ENCODE data around the gene TK2.
"Not testable (repeated sequence)": the region's sequence is repeated elsewhere in the genome, so short reads cannot be mapped to it uniquely, and the experiment has no call there.

The TK2 gene

DNA sequence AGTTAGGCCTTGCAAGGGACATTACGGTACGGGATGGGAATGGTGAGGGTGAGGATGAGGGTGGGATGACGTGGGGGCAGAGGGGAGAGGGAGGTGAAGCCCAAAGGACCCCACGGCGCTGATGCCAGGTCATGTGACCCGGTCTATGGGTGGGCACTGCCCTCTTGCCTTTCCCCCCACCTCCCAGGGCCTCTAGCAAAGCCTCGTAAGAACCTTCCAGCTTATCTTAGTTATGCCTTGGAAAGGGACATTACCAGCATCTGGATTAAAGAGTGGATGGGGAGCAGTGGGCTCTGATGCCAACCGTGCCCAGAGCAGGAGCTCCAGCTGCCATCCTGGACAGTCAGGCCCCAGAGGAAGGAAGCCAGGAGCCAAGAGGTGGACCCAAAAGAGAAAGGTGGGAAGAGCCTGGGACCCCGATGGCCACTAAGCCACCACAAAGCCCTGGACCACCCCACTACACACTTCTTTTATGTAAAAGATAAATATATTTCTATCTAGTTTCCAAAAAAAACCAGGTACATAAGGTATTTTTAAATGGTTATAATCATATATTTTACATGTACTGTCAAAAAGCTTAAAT, 40.9 kb downstream of the TK2 start:
- TF ChIP-seq, protein P1, sequence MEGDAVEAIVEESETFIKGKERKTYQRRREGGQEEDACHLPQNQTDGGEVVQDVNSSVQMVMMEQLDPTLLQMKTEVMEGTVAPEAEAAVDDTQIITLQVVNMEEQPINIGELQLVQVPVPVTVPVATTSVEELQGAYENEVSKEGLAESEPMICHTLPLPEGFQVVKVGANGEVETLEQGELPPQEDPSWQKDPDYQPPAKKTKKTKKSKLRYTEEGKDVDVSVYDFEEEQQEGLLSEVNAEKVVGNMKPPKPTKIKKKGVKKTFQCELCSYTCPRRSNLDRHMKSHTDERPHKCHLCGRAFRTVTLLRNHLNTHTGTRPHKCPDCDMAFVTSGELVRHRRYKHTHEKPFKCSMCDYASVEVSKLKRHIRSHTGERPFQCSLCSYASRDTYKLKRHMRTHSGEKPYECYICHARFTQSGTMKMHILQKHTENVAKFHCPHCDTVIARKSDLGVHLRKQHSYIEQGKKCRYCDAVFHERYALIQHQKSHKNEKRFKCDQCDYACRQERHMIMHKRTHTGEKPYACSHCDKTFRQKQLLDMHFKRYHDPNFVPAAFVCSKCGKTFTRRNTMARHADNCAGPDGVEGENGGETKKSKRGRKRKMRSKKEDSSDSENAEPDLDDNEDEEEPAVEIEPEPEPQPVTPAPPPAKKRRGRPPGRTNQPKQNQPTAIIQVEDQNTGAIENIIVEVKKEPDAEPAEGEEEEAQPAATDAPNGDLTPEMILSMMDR (IDR thresholded peaks at IDR 0.05; ENCODE audit: borderline replicate concordance, insufficient read depth, low read depth, low read length): no peak
- no peak overlapping the region for H3K4me3 ChIP-seq (ENCODE audit: low read depth, low read length)

- H3K4me3 ChIP-seq (ENCODE audit: low read depth, low read length): no peak overlapping the region
- TF ChIP-seq, protein P1 (IDR thresholded peaks at IDR 0.05; ENCODE audit: borderline replicate concordance, insufficient read depth, low read depth, low read length): no peak
Observed at GRCh38 chr16:66508248-66508913, 41.5 kb downstream of the TK2 start.

DNA sequence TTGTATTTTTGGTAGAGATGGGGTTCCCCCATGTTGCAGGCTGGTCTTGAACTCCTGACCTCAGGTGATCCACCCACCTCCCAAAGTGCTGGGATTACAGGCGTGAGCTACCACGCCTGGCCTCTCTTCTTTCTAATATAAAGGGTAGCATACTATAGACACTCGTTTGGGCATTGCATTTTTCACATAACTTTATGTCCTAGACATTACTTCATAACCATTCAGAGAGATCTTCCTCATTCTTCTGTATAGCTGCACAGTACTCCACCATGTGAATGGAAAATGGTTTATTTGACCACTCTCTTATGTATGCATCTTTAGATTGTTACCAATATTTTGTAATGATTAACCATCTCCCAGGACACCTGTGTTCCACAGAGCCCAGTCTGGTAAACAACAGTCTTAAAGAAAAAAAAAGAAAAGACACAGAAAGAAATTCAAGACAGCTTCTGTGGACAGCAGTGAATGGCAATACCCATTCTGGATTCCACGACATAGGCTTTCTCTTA, 42.1 kb downstream of the TK2 start:
- TF ChIP-seq, protein P1 (IDR thresholded peaks at IDR 0.05; ENCODE audit: borderline replicate concordance, insufficient read depth, low read depth, low read length): no peak
- H3K4me3 ChIP-seq (ENCODE audit: low read depth, low read length): no peak overlapping the region

- TF ChIP-seq, protein P1 (IDR thresholded peaks at IDR 0.05; ENCODE audit: borderline replicate concordance, insufficient read depth, low read depth, low read length): no peak
- no peak overlapping the region for H3K4me3 ChIP-seq (ENCODE audit: low read depth, low read length)
Observed at GRCh38 chr16:66503612-66504011, 46.3 kb downstream of the TK2 start.

- TF ChIP-seq, protein P1 (IDR thresholded peaks at IDR 0.05; ENCODE audit: borderline replicate concordance, insufficient read depth, low read depth, low read length): no peak
- no peak overlapping the region for H3K4me3 ChIP-seq (ENCODE audit: low read depth, low read length)
Observed at GRCh38 chr16:66503030-66503429, 46.9 kb downstream of the TK2 start.

GRCh38 chr16:66502020-66502913, 47.7 kb downstream of the TK2 start:
- TF ChIP-seq, protein P1 (IDR thresholded peaks at IDR 0.05; ENCODE audit: borderline replicate concordance, insufficient read depth, low read depth, low read length): no peak
- no peak overlapping the region for H3K4me3 ChIP-seq (ENCODE audit: low read depth, low read length)

GRCh38 chr16:66501563-66501962, 48.4 kb downstream of the TK2 start:
- not testable (repeated sequence) for H3K4me3 ChIP-seq (ENCODE audit: low read depth, low read length)

GRCh38 chr16:66497921-66498320, 52.0 kb downstream of the TK2 start:
- H3K4me3 ChIP-seq (ENCODE audit: low read depth, low read length): not testable (repeated sequence)

DNA sequence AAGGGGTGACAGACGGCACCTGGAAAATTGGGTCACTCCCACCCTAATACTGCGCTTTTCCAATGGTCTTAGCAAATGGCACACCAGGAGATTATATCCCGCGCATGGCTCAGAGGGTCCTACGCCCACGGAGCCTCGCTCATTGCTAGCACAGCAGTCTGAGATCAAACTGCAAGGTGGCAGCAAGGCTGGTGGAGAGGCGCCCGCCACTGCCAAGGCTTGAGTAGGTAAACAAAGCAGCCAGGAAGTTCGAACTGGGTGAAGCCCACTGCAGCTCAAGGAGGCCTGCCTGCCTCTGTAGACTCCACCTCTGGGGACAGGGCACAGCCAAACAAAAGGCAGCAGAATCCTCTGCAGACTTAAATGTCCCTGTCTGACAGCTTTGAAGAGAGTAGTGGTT, 53.7 kb downstream of the TK2 start:
- not testable (repeated sequence) for H3K4me3 ChIP-seq (ENCODE audit: low read depth, low read length)

Measured in GM12875 (cell line).